Neural cell (in vitro differentiated cells): Measurements from ENCODE around the gene NPLOC4. TPM values are rescaled to one million over a fixed set of nuclear protein-coding genes. Genes with fewer than 3 reads are reported as not detected.

Experiments
- H2AFZ ChIP-seq: fragments of 200-600, 300-800 bp; sonication (generic), shearing (Covaris generic); 2 replicates; pipeline ENCODE4 v1.6.0; 2014; ENCODE audit warnings: low read depth, mild to moderate bottlenecking, antibody characterized with exemption, low read length, moderate library complexity
- H3F3A ChIP-seq: fragments of 200-600 bp; shearing (Covaris generic); 2 replicates; pipeline ENCODE4 v1.6.1; 2016; ENCODE audit warnings: mild to moderate bottlenecking, moderate library complexity, mixed read lengths, antibody characterized with exemption, low read length; ENCODE audit not compliant: insufficient read depth, poor library complexity, severe bottlenecking
- H3K27ac ChIP-seq: fragments of 200-600, 300-800 bp; sonication (generic), shearing (Covaris generic); 2 replicates; pipeline ENCODE4 v1.5.1; 2014; ENCODE audit warnings: mild to moderate bottlenecking, low read length, moderate library complexity
- H3K27me3 ChIP-seq: fragments of 300-800, 200-600 bp; sonication (generic), shearing (Covaris generic); 2 replicates; pipeline ENCODE4 v1.6.0; 2014; ENCODE audit warnings: mild to moderate bottlenecking, low read depth, low read length, moderate library complexity; ENCODE audit not compliant: insufficient read depth
- H3K36me3 ChIP-seq: fragments of 300-800, 200-600 bp; sonication (generic), shearing (Covaris generic); 2 replicates; pipeline ENCODE4 v1.5.1; 2014; ENCODE audit warnings: mild to moderate bottlenecking, antibody characterized with exemption, low read length, moderate library complexity; ENCODE audit not compliant: insufficient read depth
- H3K4me2 ChIP-seq: fragments of 300-800, 200-600 bp; sonication (generic), shearing (Covaris generic); 2 replicates; pipeline ENCODE4 v1.6.0; 2014; ENCODE audit warnings: mild to moderate bottlenecking, low read length
- H3K4me3 ChIP-seq: fragments of 300-800, 200-600 bp; sonication (generic), shearing (Covaris generic); 2 replicates; pipeline ENCODE4 v1.5.1; 2014; ENCODE audit warnings: mild to moderate bottlenecking, low read length, moderate library complexity
- H3K79me2 ChIP-seq: fragments of 200-600 bp; shearing (Covaris generic); replicated peaks from 2 replicates; pipeline ENCODE4 v1.6.0; 2014; ENCODE audit warnings: mild to moderate bottlenecking, low read length, moderate library complexity; ENCODE audit not compliant: insufficient read depth
- H3K9ac ChIP-seq: fragments of 300-800, 200-600 bp; sonication (generic), shearing (Covaris generic); 2 replicates; pipeline ENCODE4 v1.6.1; 2016; ENCODE audit warnings: mild to moderate bottlenecking, low read length, mixed read lengths
- H3K9me2 ChIP-seq: fragments of 200-600 bp; shearing (Covaris generic); 2 replicates; pipeline ENCODE4 v1.6.1; 2016; ENCODE audit warnings: mild to moderate bottlenecking, low read length, mixed read lengths; ENCODE audit not compliant: insufficient read depth
- H3K9me3 ChIP-seq: fragments of 200-600, 300-800 bp; sonication (generic), shearing (Covaris generic); 2 replicates; pipeline ENCODE4 v1.6.1; 2016; ENCODE audit warnings: mild to moderate bottlenecking, mixed run types, low read length, moderate library complexity, mixed read lengths
- H4K20me1 ChIP-seq: fragments of 200-600 bp; shearing (Covaris generic); 2 replicates; pipeline ENCODE4 v1.6.1; 2016; ENCODE audit warnings: mild to moderate bottlenecking, mixed run types; ENCODE audit not compliant: insufficient read depth
- CTCF ChIP-seq: fragments of 450-650 bp; IDR thresholded peaks from 2 replicates; pipeline ENCODE4 v1.5.1; 2014; ENCODE audit warnings: antibody characterized with exemption, mild to moderate bottlenecking, moderate library complexity; ENCODE audit not compliant: poor library complexity, severe bottlenecking
- EP300 ChIP-seq: fragments of 450-650 bp; conservative IDR thresholded peaks from 2 replicates; pipeline ENCODE4 v1.6.1; 2014; ENCODE audit warnings: antibody characterized with exemption, mild to moderate bottlenecking, moderate library complexity; ENCODE audit not compliant: poor library complexity, severe bottlenecking
- EZH2 ChIP-seq: fragments of 200-600, 300-800 bp; shearing (Covaris generic), sonication (generic); IDR thresholded peaks from 2 replicates; pipeline ENCODE4 v1.6.1; 2014; ENCODE audit warnings: antibody characterized with exemption, low read length, borderline replicate concordance, mild to moderate bottlenecking; ENCODE audit not compliant: insufficient read depth, poor library complexity, severe bottlenecking
- MXI1 ChIP-seq: fragments of 450-650 bp; conservative IDR thresholded peaks from 2 replicates; pipeline ENCODE4 v1.6.1; 2014; ENCODE audit warnings: antibody characterized with exemption, mild to moderate bottlenecking; ENCODE audit not compliant: poor library complexity, severe bottlenecking
- POLR2AphosphoS5 ChIP-seq: IDR thresholded peaks from 2 replicates; pipeline ENCODE4 v1.6.1; 2012
- RAD21 ChIP-seq: fragments of 450-650 bp; conservative IDR thresholded peaks from 2 replicates; pipeline ENCODE4 v1.6.1; 2014; ENCODE audit warnings: antibody characterized with exemption, mild to moderate bottlenecking, moderate library complexity
- REST ChIP-seq: IDR thresholded peaks from 2 replicates; pipeline ENCODE4 v1.6.1; 2012; ENCODE audit warnings: borderline replicate concordance
- SMC3 ChIP-seq: fragments of 450-650 bp; conservative IDR thresholded peaks from 2 replicates; pipeline ENCODE4 v1.6.1; 2014; ENCODE audit warnings: antibody characterized with exemption, mild to moderate bottlenecking, moderate library complexity; ENCODE audit not compliant: poor library complexity
- TAF1 ChIP-seq: IDR thresholded peaks from 2 replicates; pipeline ENCODE4 v1.6.1; 2012; ENCODE audit warnings: low read depth
- polyA plus RNA-seq: library from polyadenylated mRNA; depleted of rRNA; stranded (reverse); fragments of >200 nt; gene quantifications from 2 replicates; pipeline ENCODE4 v1.2.3, GENCODE V29; 2014

NPLOC4 gene
- polyA plus RNA-seq, 1 donor from 2014 or later: 32.3 TPM

GRCh38 chr17:81672504-81672903, 35.6 kb upstream of the NPLOC4 start:
- Histone ChIP-seq H3K36me3 (no peaks in the 10 kb centered on the region), H3K27ac (no peak overlapping the region), H3K27me3 (no peaks in the 10 kb centered on the region), H3K9me2 (no peaks in the 10 kb centered on the region), H3F3A (no peaks in the 10 kb centered on the region), H3K9me3 (no peaks in the 10 kb centered on the region), H2AFZ (no peak overlapping the region), H3K4me2 (no peak overlapping the region), H3K9ac (no peak overlapping the region), H3K79me2 (peaks cover 6% of the 10 kb centered on the region), H3K4me3 (no peak overlapping the region), H4K20me1 (no peaks in the 10 kb centered on the region)
- TF ChIP-seq RAD21 (no peak), EP300 (no peak), TAF1 (no peak), SMC3 (no peak), REST (no peak), MXI1 (no peak), POLR2AphosphoS5 (no peak)

- Histone ChIP-seq H3K36me3 (no peaks in the 10 kb centered on the region), H3F3A (no peaks in the 10 kb centered on the region), H3K4me3 (peak overlapping the region; percentile 99), H3K27me3 (no peaks in the 10 kb centered on the region), H4K20me1 (no peaks in the 10 kb centered on the region), H3K9me2 (no peaks in the 10 kb centered on the region), H3K9me3 (no peaks in the 10 kb centered on the region), H3K9ac (no peak overlapping the region), H3K27ac (no peak overlapping the region), H3K4me2 (no peak overlapping the region), H2AFZ (no peak overlapping the region), H3K79me2 (peaks cover 10% of the 10 kb centered on the region)
- no peak for TF ChIP-seq RAD21
- TF ChIP-seq MXI1: no peak
- TF ChIP-seq EP300: no peak
- no peak for TF ChIP-seq EZH2
- no peak for TF ChIP-seq POLR2AphosphoS5
- TF ChIP-seq REST: no peak
- no peak for TF ChIP-seq CTCF
- no peak for TF ChIP-seq TAF1
- no peak for TF ChIP-seq SMC3
Measured at GRCh38 chr17:81667754-81668153, 30.8 kb upstream of the NPLOC4 start.
